CD4-positive, alpha-beta memory T cell (primary cell): ENCODE measurements around the gene ZNF106. TPM values are rescaled to one million over a fixed set of nuclear protein-coding genes. Genes with fewer than 3 reads are reported as not detected.

ENCODE experiments used
- CTCF ChIA-PET: fragments of 350-600 bp; sonication (Branson Sonifier 250); formaldehyde crosslinking; loops from one replicate; lab custom pipeline; 2021; ENCODE audit warnings: inconsistent platforms; ENCODE audit not compliant: partially characterized antibody; lab: Charles Lee
- POLR2A ChIA-PET: fragments of 350-600 bp; sonication (Branson Sonifier 250); formaldehyde crosslinking; loops from one replicate; lab custom pipeline; 2021; ENCODE audit not compliant: partially characterized antibody; lab: Charles Lee
- DNase-seq, 5 donors: peaks; one replicate each; pipeline versions ENCODE4 v3.0.0 to v3.0.0-alpha.2; 2020 to 2022; ENCODE audit warnings: mixed read lengths in 1 of 5
- H3K27ac ChIP-seq: one replicate; pipeline ENCODE4 v1.7.0; 2013; ENCODE audit warnings: low read depth, low read length
- H3K27me3 ChIP-seq: 2 replicates; pipeline ENCODE4 v1.7.0; 2013; ENCODE audit warnings: mild to moderate bottlenecking, low read length, moderate library complexity; ENCODE audit not compliant: insufficient read depth
- H3K36me3 ChIP-seq: 2 replicates; pipeline ENCODE4 v1.7.0; 2013; ENCODE audit warnings: mild to moderate bottlenecking, low read length, moderate library complexity; ENCODE audit not compliant: insufficient read depth
- H3K4me1 ChIP-seq: 2 replicates; pipeline ENCODE4 v1.7.0; 2013; ENCODE audit warnings: mild to moderate bottlenecking, low read length, moderate library complexity; ENCODE audit not compliant: insufficient read depth
- H3K4me3 ChIP-seq, 2 donors: one replicate each; pipeline ENCODE4 v1.7.0; 2013; ENCODE audit warnings: low read length in 2 of 2, mild to moderate bottlenecking in 1 of 2
- H3K9me3 ChIP-seq, 2 donors: one replicate each; pipeline ENCODE4 v1.7.0; 2013; ENCODE audit warnings: low read length in 2 of 2, control low read depth in 1 of 2; ENCODE audit not compliant: control insufficient read depth in 1 of 2
- H3K27ac Mint-ChIP-seq, 7 donors: one replicate each; pipeline ENCODE4 v1.8.0; 2020 to 2021; ENCODE audit warnings: mixed read lengths in 7 of 7, mild to moderate bottlenecking in 6 of 7, inconsistent platforms in 3 of 7, moderate library complexity in 3 of 7
- H3K27me3 Mint-ChIP-seq, 2 donors: one replicate each; pipeline ENCODE4 v1.8.0; 2020 to 2021; ENCODE audit warnings: mixed read lengths in 2 of 2
- H3K36me3 Mint-ChIP-seq, 2 donors: one replicate each; pipeline ENCODE4 v1.8.0; 2020 to 2021; ENCODE audit warnings: mixed read lengths in 2 of 2, inconsistent platforms in 1 of 2, mild to moderate bottlenecking in 1 of 2
- H3K4me1 Mint-ChIP-seq, 4 donors: one replicate each; pipeline ENCODE4 v1.8.0; 2020 to 2021; ENCODE audit warnings: mixed read lengths in 4 of 4, mild to moderate bottlenecking in 1 of 4
- H3K4me3 Mint-ChIP-seq, 8 donors: one replicate each; pipeline ENCODE4 v1.8.0; 2020 to 2021; ENCODE audit warnings: mixed read lengths in 8 of 8, mild to moderate bottlenecking in 7 of 8, moderate library complexity in 6 of 8, inconsistent platforms in 3 of 8
- H3K9me3 Mint-ChIP-seq, 8 donors: one replicate each; pipeline ENCODE4 v1.8.0; 2020 to 2021; ENCODE audit warnings: mixed read lengths in 8 of 8, mild to moderate bottlenecking in 5 of 8, inconsistent platforms in 3 of 8, moderate library complexity in 1 of 8
- intact Hi-C: fragments of 100-400 bp; cut with micrococcal nuclease; formaldehyde crosslinking; loops from one replicate; pipeline ENCODE4 v1.15.1; 2023
- polyA plus RNA-seq, 2 donors: library from polyadenylated mRNA; unstranded; fragments of 300-500 nt; fragmentation: Illumina TruSeq; gene quantifications; one replicate each; pipeline ENCODE4 v1.2.3, GENCODE V29; 2021
- total RNA-seq, 2 experiments: library from RNA; stranded (reverse); gene quantifications; one replicate each; pipeline ENCODE4 v1.2.3, GENCODE V29; 2021

Gene ZNF106
- total and polyA plus RNA-seq, 4 experiments from 2014 or later: 16.1 to 53.2 (median 44.3) TPM

DNA sequence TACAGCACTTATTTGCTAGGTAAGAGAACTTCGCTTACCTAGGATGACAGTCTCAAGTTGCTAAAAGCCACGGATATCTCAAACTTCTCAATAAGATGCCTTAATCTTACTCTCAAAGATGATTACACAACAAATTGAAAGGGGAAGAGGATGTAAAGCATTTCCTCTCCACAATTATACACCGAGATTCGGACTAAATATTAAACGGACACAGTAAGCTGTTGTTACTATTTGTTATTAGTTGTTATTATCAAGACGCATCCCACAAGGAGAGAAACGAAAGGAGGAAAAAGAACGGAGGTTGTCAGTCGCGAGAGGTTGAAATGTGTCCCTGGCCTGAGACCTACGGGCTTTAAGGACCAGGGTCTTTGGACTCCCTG lies 660 bp downstream of the ZNF106 start:
- Histone ChIP-seq H3K27ac (peak overlapping the region; percentile 89), H3K27me3 (no peaks in the 10 kb centered on the region), H3K9me3 (no peaks in the 10 kb centered on the region), H3K4me3 (peak overlapping the region; percentile 75 to 83), H3K36me3 (no peaks in the 10 kb centered on the region), H3K4me1 (peaks cover 46% of the 10 kb centered on the region)
- intact Hi-C loops: loop anchor here (2.0 to 5.0 kb wide), 4 partner anchors 19 to 431 kb away; partner anchors contain the start of genes GANC, HAUS2, LRRC57 and TMEM87A
- Mint-ChIP-seq H3K27me3 (no peaks in the 10 kb centered on the region), H3K4me3 (peak overlapping the region; percentile 92 to 100 (median 98)), H3K9me3 (peaks cover 0 to 5% (median 0%) of the 10 kb centered on the region in 8 donors), H3K4me1 (peaks cover 31 to 56% (median 49%) of the 10 kb centered on the region in 4 donors), H3K36me3 (peaks cover 6 to 18% of the 10 kb centered on the region in 2 donors), H3K27ac (peak overlapping the region; percentile 97 to 100 (median 99))
- POLR2A ChIA-PET: interaction anchor here (1.0 to 2.9 kb wide), 20 partner anchors 10 to 716 kb away, joined by 3 to 42 read pairs (median 6); partner anchors contain the start of genes EHD4, GANC, HAUS2 and LRRC57
- DNase-seq: peak; percentile 15 to 41 (median 20)
- CTCF ChIA-PET: interaction anchor here (1.4 kb wide), 1 partner anchor 13 kb away, joined by 3 read pairs; no protein-coding TSS in a partner anchor

GRCh38 chr15:42483677-42484076 lies 7.3 kb downstream of the ZNF106 start:
- peaks cover 0 to 12% (median 0%) of the 10 kb centered on the region in 8 donors for H3K9me3 Mint-ChIP-seq
- H3K36me3 Mint-ChIP-seq: peaks cover 13 to 21% of the 10 kb centered on the region in 2 donors
- no peaks in the 10 kb centered on the region for H3K36me3 ChIP-seq
- POLR2A ChIA-PET: interaction anchor here (0.8 to 1.9 kb wide), 2 partner anchors 10 to 11 kb away, joined by 4 read pairs; no protein-coding TSS in a partner anchor
- intact Hi-C loops: no loop called here
- CTCF ChIA-PET: interaction anchor here (2.0 kb wide), 1 partner anchor 11 kb away, joined by 7 read pairs; no protein-coding TSS in a partner anchor
- H3K4me3 ChIP-seq: no peak overlapping the region
- H3K4me1 ChIP-seq: peaks cover 12% of the 10 kb centered on the region
- no peaks in the 10 kb centered on the region for H3K9me3 ChIP-seq
- H3K27ac ChIP-seq: no peak overlapping the region
- DNase-seq: no peak
- no peak overlapping the region for H3K27ac Mint-ChIP-seq
- H3K4me3 Mint-ChIP-seq: no peak overlapping the region
- H3K4me1 Mint-ChIP-seq: peaks cover 13 to 16% (median 16%) of the 10 kb centered on the region in 4 donors
- no peaks in the 10 kb centered on the region for H3K27me3 Mint-ChIP-seq
- H3K27me3 ChIP-seq: no peaks in the 10 kb centered on the region

- Histone ChIP-seq H3K4me3 (no peak overlapping the region), H3K36me3 (no peaks in the 10 kb centered on the region), H3K27me3 (no peaks in the 10 kb centered on the region), H3K4me1 (peaks cover 3% of the 10 kb centered on the region), H3K9me3 (no peaks in the 10 kb centered on the region), H3K27ac (no peak overlapping the region)
- Mint-ChIP-seq H3K27ac (peak overlapping the region in 2 of 7 donors; percentile 35 to 60), H3K4me1 (peaks cover 8 to 9% (median 9%) of the 10 kb centered on the region in 4 donors), H3K27me3 (no peaks in the 10 kb centered on the region), H3K9me3 (peaks cover 0 to 12% (median 0%) of the 10 kb centered on the region in 8 donors), H3K4me3 (no peak overlapping the region), H3K36me3 (peaks cover 11 to 20% of the 10 kb centered on the region in 2 donors)
- CTCF ChIA-PET: interaction anchor here (0.7 kb wide), 1 partner anchor 99 kb away, joined by 4 read pairs; no protein-coding TSS in a partner anchor
- POLR2A ChIA-PET: interaction anchor here (1.1 kb wide), 1 partner anchor 9 kb away, joined by 4 read pairs; the partner anchor contains the start of gene ZNF106
- intact Hi-C loops: no loop called here
- no peak for DNase-seq
Measured at GRCh38 chr15:42482701-42483100, 8.2 kb downstream of the ZNF106 start.

- intact Hi-C loops: no loop called here
- ChIA-PET CTCF (interaction anchor here (0.8 kb wide), 1 partner anchor 10 kb away, joined by 3 read pairs; no protein-coding TSS in a partner anchor), POLR2A (interaction anchor here (1.0 kb wide), 1 partner anchor 16 kb away, joined by 3 read pairs; the partner anchor contains the start of gene ZNF106)
- Mint-ChIP-seq H3K4me1 (peaks cover 11 to 12% (median 12%) of the 10 kb centered on the region in 4 donors), H3K27me3 (no peaks in the 10 kb centered on the region), H3K4me3 (no peak overlapping the region), H3K36me3 (peaks cover 7 to 10% of the 10 kb centered on the region in 2 donors), H3K27ac (no peak overlapping the region), H3K9me3 (no peaks in the 10 kb centered on the region)
- no peaks in the 10 kb centered on the region for H3K36me3 ChIP-seq
- H3K4me1 ChIP-seq: no peaks in the 10 kb centered on the region
- H3K27ac ChIP-seq: no peak overlapping the region
- no peak overlapping the region for H3K4me3 ChIP-seq
- no peaks in the 10 kb centered on the region for H3K9me3 ChIP-seq
- DNase-seq: no peak
- H3K27me3 ChIP-seq: no peaks in the 10 kb centered on the region
Measured at GRCh38 chr15:42474827-42475226, 16.1 kb downstream of the ZNF106 start.

DNA sequence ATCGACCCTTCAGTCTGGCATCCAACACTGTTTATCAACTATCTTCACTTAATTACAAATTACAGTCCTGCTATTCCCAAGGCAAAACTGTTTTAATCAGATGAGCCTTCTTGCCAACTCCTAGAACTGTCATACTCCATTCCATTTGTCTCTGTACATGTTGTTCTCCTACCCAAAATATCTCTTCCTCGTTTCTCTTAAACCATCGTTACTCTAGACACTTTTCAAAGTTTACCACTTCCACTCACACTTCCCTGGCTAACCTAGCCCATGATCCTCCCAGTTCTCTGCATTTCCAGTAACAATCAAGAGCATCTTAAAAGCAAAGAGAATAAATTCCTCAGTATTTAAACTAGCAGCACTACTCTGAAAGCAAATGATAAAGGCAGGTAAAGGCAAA lies 19.9 kb downstream of the ZNF106 start:
- DNase-seq: no peak
- ChIA-PET CTCF (interaction anchor here (0.9 to 2.1 kb wide), 4 partner anchors 9 to 24 kb away, joined by 3 to 7 read pairs (median 4); no protein-coding TSS in a partner anchor), POLR2A (interaction anchor here (1.3 kb wide), 1 partner anchor 20 kb away, joined by 3 read pairs; the partner anchor contains the start of gene ZNF106)
- H3K9me3 Mint-ChIP-seq: no peaks in the 10 kb centered on the region
- Histone ChIP-seq H3K27ac (no peak overlapping the region), H3K9me3 (no peaks in the 10 kb centered on the region), H3K36me3 (peaks cover under 1% of the 10 kb centered on the region), H3K4me3 (no peak overlapping the region), H3K27me3 (no peaks in the 10 kb centered on the region), H3K4me1 (no peaks in the 10 kb centered on the region)
- H3K27me3 Mint-ChIP-seq: no peaks in the 10 kb centered on the region
- intact Hi-C loops: loop anchor here (2.0 kb wide), 1 partner anchor 20 kb away; the partner anchor contains the start of gene ZNF106
- peaks cover 7 to 12% (median 9%) of the 10 kb centered on the region in 4 donors for H3K4me1 Mint-ChIP-seq
- peaks cover 8 to 20% of the 10 kb centered on the region in 2 donors for H3K36me3 Mint-ChIP-seq
- H3K27ac Mint-ChIP-seq: peak overlapping the region in 4 of 7 donors; percentile 2 to 89 (median 78)
- no peak overlapping the region for H3K4me3 Mint-ChIP-seq

GRCh38 chr15:42465520-42466259 lies 25.3 kb downstream of the ZNF106 start:
- CTCF ChIA-PET: no interaction called here
- peaks cover 9% of the 10 kb centered on the region for H3K36me3 ChIP-seq
- H3K36me3 Mint-ChIP-seq: peaks cover 16 to 41% of the 10 kb centered on the region in 2 donors

More at GRCh38 chr15:42465520-42466259, 25.3 kb downstream of the ZNF106 start:
- H3K27ac Mint-ChIP-seq: peak overlapping the region in 1 of 7 donors; percentile 41
- no peak for DNase-seq
- no peaks in the 10 kb centered on the region for H3K27me3 Mint-ChIP-seq
- H3K27me3 ChIP-seq: no peaks in the 10 kb centered on the region
- no peak overlapping the region for H3K4me3 Mint-ChIP-seq
- H3K9me3 ChIP-seq: no peaks in the 10 kb centered on the region
- no peak overlapping the region for H3K4me3 ChIP-seq
- intact Hi-C loops: no loop called here
- H3K9me3 Mint-ChIP-seq: no peaks in the 10 kb centered on the region
- H3K4me1 Mint-ChIP-seq: peaks cover 0 to 6% (median 4%) of the 10 kb centered on the region in 4 donors
- no peak overlapping the region for H3K27ac ChIP-seq
- POLR2A ChIA-PET: no interaction called here
- H3K4me1 ChIP-seq: no peaks in the 10 kb centered on the region
